HL-60 (cell line): ENCODE data around the gene KRTAP5-4.

Experiments used
- CTCF ChIP-seq: IDR thresholded peaks from one replicate; pipeline ENCODE4 v1.5.1; 2011; ENCODE audit warnings: low read length, control low read depth, inconsistent platforms; ENCODE audit not compliant: insufficient read depth
- POLR2AphosphoS5 ChIP-seq: IDR thresholded peaks from 2 replicates; pipeline ENCODE4 v1.6.1; 2012; ENCODE audit warnings: low read depth
- REST ChIP-seq: IDR thresholded peaks from 2 replicates; pipeline ENCODE4 v1.6.1; 2012; ENCODE audit warnings: low read depth; ENCODE audit not compliant: insufficient replicate concordance

GRCh38 chr11:1628506-1629325 lies 6.8 kb upstream of the KRTAP5-4 start:
- no peak for TF ChIP-seq REST
- TF ChIP-seq CTCF, result peak; percentile 94
- TF ChIP-seq POLR2AphosphoS5, result no peak
